ENCODE results near the gene CCDC196. TPM values are rescaled to one million over a fixed set of nuclear protein-coding genes. Genes with fewer than 3 reads are reported as not detected.

The CCDC196 gene
- total RNA-seq, 1 experiment from 2014 or later = not detected

DNA sequence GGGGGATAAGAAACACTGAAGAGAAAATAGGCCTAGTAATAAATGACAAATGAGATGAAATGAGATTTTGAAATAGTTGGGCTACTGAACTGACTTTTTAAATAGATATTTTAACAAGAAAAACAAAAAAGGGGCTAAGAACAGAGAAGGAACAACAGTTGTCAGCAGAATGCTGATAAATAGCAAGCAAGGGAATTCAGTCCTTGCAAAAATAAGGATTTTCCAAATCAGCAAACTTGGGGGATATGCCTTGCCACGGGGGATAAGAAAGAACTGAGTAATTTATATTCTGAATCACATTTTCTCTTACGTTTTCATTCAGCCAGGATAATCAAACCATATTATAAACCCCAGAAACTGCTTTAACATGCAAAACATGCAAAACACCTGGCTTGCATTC lies 12.9 kb upstream of the CCDC196 start:
- Mint-ChIP-seq H3K4me1 (no peaks in the 10 kb centered on the region), H3K4me3 (no peak overlapping the region), H3K9me3 (peaks cover 66% of the 10 kb centered on the region), H3K36me3 (peaks cover 41% of the 10 kb centered on the region), H3K27ac (no peak overlapping the region), H3K27me3 (ENCODE audit: low read depth) (no peaks in the 10 kb centered on the region; the same call in 1 of the 2 replicates)
- no peak for ATAC-seq
- POLR2A ChIA-PET = no interaction called here
- DNase-seq (ENCODE audit: low spot score) = no peak
- TF ChIP-seq CDX4 (CRISPR knock-in tag; IDR thresholded peaks at IDR 0.05; ENCODE audit: borderline replicate concordance) = no peak
- TF ChIP-seq, protein P1, sequence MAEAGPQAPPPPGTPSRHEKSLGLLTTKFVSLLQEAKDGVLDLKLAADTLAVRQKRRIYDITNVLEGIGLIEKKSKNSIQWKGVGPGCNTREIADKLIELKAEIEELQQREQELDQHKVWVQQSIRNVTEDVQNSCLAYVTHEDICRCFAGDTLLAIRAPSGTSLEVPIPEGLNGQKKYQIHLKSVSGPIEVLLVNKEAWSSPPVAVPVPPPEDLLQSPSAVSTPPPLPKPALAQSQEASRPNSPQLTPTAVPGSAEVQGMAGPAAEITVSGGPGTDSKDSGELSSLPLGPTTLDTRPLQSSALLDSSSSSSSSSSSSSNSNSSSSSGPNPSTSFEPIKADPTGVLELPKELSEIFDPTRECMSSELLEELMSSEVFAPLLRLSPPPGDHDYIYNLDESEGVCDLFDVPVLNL (CRISPR knock-in tag; IDR thresholded peaks at IDR 0.05; ENCODE audit: borderline replicate concordance, low read depth) = no peak
- no peak for TF ChIP-seq ZNF121 (CRISPR knock-in tag; IDR thresholded peaks at IDR 0.05)
- no peak for TF ChIP-seq ZNF317 (CRISPR knock-in tag; IDR thresholded peaks at IDR 0.05; ENCODE audit: borderline replicate concordance, low read depth)
- no peak for TF ChIP-seq ZMAT4 (CRISPR knock-in tag; IDR thresholded peaks at IDR 0.05)
- TF ChIP-seq PRDM15 (CRISPR knock-in tag; IDR thresholded peaks at IDR 0.05) = no peak
- no peak for TF ChIP-seq JUN (CRISPR knock-in tag; IDR thresholded peaks at IDR 0.05)
- TF ChIP-seq MLX (CRISPR knock-in tag; IDR thresholded peaks at IDR 0.05) = no peak
- no peak for TF ChIP-seq STAT6 (CRISPR knock-in tag; conservative IDR thresholded peaks at IDR 0.05; ENCODE audit: low read depth)
- TF ChIP-seq RELA (CRISPR knock-in tag; IDR thresholded peaks at IDR 0.05; ENCODE audit: borderline replicate concordance) = no peak
- no peak for TF ChIP-seq ATF6 (CRISPR knock-in tag; IDR thresholded peaks at IDR 0.05)
- TF ChIP-seq, protein P2, sequence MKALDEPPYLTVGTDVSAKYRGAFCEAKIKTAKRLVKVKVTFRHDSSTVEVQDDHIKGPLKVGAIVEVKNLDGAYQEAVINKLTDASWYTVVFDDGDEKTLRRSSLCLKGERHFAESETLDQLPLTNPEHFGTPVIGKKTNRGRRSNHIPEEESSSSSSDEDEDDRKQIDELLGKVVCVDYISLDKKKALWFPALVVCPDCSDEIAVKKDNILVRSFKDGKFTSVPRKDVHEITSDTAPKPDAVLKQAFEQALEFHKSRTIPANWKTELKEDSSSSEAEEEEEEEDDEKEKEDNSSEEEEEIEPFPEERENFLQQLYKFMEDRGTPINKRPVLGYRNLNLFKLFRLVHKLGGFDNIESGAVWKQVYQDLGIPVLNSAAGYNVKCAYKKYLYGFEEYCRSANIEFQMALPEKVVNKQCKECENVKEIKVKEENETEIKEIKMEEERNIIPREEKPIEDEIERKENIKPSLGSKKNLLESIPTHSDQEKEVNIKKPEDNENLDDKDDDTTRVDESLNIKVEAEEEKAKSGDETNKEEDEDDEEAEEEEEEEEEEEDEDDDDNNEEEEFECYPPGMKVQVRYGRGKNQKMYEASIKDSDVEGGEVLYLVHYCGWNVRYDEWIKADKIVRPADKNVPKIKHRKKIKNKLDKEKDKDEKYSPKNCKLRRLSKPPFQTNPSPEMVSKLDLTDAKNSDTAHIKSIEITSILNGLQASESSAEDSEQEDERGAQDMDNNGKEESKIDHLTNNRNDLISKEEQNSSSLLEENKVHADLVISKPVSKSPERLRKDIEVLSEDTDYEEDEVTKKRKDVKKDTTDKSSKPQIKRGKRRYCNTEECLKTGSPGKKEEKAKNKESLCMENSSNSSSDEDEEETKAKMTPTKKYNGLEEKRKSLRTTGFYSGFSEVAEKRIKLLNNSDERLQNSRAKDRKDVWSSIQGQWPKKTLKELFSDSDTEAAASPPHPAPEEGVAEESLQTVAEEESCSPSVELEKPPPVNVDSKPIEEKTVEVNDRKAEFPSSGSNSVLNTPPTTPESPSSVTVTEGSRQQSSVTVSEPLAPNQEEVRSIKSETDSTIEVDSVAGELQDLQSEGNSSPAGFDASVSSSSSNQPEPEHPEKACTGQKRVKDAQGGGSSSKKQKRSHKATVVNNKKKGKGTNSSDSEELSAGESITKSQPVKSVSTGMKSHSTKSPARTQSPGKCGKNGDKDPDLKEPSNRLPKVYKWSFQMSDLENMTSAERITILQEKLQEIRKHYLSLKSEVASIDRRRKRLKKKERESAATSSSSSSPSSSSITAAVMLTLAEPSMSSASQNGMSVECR (CRISPR knock-in tag; IDR thresholded peaks at IDR 0.05; ENCODE audit: borderline replicate concordance) = no peak
- no peak for TF ChIP-seq CREM (CRISPR knock-in tag; IDR thresholded peaks at IDR 0.05)
- TF ChIP-seq, protein P3, sequence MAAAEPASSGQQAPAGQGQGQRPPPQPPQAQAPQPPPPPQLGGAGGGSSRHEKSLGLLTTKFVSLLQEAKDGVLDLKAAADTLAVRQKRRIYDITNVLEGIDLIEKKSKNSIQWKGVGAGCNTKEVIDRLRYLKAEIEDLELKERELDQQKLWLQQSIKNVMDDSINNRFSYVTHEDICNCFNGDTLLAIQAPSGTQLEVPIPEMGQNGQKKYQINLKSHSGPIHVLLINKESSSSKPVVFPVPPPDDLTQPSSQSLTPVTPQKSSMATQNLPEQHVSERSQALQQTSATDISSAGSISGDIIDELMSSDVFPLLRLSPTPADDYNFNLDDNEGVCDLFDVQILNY (CRISPR knock-in tag; IDR thresholded peaks at IDR 0.05) = no peak
- no peak for TF ChIP-seq IRF1 (CRISPR knock-in tag; IDR thresholded peaks at IDR 0.05)
- CTCF ChIA-PET = no interaction called here

Measured in WTC11 (cell line).